ENCODE measurements around the gene MACROD2.

DNA sequence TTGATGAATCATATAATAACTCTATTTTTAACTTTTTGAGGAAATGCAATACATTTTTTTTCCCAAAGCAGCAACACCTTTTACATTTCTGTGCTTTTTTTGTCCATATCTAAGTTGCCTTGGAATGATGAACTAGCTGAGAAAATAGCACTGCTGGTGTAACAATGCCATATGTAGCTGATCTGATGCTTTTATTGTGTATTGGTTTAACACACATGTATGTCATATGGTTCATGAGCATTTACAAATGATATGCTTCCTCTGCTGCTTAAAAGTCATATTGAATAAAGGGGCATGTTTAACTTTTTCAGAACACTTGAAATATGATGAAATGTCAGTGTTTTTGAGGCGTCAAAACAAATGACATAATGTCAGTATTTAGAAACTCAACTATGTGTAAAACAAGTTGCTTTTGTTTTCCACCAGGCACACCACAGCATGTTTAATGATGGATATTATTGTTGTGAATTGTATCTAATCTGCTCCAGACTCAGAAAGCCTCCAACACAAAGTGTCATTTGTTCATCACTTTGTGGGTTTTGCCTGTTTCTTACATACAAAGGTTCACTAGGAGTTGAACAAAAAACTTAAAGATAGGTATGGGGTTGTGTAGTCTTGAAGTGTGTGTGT lies 1117.9 kb downstream of the MACROD2 start:
- no peak for TF ChIP-seq POLR2A (IDR thresholded peaks at IDR 0.05)
- TF ChIP-seq, protein P1, sequence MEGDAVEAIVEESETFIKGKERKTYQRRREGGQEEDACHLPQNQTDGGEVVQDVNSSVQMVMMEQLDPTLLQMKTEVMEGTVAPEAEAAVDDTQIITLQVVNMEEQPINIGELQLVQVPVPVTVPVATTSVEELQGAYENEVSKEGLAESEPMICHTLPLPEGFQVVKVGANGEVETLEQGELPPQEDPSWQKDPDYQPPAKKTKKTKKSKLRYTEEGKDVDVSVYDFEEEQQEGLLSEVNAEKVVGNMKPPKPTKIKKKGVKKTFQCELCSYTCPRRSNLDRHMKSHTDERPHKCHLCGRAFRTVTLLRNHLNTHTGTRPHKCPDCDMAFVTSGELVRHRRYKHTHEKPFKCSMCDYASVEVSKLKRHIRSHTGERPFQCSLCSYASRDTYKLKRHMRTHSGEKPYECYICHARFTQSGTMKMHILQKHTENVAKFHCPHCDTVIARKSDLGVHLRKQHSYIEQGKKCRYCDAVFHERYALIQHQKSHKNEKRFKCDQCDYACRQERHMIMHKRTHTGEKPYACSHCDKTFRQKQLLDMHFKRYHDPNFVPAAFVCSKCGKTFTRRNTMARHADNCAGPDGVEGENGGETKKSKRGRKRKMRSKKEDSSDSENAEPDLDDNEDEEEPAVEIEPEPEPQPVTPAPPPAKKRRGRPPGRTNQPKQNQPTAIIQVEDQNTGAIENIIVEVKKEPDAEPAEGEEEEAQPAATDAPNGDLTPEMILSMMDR (IDR thresholded peaks at IDR 0.05), result no peak
- no peak for TF ChIP-seq EP300 (IDR thresholded peaks at IDR 0.05)

All from suprapubic skin (tissue), 3 donors.